RCC 7860 (cell line): ENCODE data around the gene SIGLEC7.

Experiments used
- DNase-seq: peaks from one replicate; pipeline ENCODE4 v3.0.0-alpha.2; 2015; ENCODE audit warnings: low spot score
- FAIRE-seq: peaks from 2 replicates; lab custom pipeline; 2012; peaks lifted over from hg19 to GRCh38; lab: Jason Lieb, UNC

SIGLEC7 gene

DNA sequence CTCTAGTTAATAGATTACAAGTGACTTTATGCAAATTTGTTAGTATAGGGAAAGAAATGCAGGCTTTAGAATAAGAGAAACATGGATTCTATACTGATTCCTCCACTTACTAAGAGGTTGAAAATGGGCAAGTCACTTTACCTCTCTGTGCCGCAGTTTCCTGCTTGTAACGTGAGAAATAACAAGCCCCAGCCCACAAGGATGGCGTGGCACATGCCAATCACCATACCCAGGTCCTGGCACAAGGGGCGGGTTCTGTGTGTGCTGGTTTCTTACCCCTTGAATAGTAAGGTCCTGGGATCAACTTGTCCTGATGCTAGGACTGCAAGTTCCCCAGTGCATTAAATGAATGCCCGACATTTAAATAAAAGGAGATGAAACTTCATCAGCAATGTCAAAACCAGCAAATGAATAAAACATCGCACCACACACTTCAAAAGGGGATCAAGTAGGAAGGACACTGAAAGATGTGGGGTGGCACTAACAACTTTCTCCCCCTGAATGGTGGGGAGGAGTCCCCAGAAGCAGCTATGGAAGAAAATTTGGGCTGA lies 25.3 kb upstream of the SIGLEC7 start:
- DNase-seq, result no peak
- FAIRE-seq, result no peak

DNA sequence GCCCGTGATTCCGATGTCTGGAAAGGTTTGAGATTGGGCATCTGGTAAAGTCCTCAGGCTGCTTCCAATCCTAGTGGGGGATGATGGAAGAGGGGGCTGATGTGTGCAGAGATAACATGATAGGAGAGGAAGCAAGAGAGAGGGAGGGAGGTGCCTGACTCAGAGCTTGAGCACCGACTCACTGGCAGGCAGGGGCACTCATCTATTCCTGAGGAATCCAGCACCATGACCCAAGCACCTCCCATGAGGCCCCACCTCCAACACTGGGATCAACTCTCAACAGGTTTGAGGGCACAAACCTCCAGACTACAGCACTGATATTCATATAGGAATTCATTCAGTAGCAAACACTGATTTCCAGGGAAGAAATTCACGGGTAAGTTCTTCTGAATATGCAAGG lies 23.0 kb upstream of the SIGLEC7 start:
- no peak for DNase-seq

GRCh38 chr19:51119611-51120010 lies 22.5 kb upstream of the SIGLEC7 start:
- DNase-seq (no peak), FAIRE-seq (no peak)

More for the DNA sequence above, 23.0 kb upstream of the SIGLEC7 start:
- no peak for FAIRE-seq

GRCh38 chr19:51120160-51120559 lies 21.9 kb upstream of the SIGLEC7 start:
- no peak for DNase-seq
- no peak for FAIRE-seq

GRCh38 chr19:51121257-51121656 lies 20.8 kb upstream of the SIGLEC7 start:
- FAIRE-seq, result no peak
- no peak for DNase-seq

DNA sequence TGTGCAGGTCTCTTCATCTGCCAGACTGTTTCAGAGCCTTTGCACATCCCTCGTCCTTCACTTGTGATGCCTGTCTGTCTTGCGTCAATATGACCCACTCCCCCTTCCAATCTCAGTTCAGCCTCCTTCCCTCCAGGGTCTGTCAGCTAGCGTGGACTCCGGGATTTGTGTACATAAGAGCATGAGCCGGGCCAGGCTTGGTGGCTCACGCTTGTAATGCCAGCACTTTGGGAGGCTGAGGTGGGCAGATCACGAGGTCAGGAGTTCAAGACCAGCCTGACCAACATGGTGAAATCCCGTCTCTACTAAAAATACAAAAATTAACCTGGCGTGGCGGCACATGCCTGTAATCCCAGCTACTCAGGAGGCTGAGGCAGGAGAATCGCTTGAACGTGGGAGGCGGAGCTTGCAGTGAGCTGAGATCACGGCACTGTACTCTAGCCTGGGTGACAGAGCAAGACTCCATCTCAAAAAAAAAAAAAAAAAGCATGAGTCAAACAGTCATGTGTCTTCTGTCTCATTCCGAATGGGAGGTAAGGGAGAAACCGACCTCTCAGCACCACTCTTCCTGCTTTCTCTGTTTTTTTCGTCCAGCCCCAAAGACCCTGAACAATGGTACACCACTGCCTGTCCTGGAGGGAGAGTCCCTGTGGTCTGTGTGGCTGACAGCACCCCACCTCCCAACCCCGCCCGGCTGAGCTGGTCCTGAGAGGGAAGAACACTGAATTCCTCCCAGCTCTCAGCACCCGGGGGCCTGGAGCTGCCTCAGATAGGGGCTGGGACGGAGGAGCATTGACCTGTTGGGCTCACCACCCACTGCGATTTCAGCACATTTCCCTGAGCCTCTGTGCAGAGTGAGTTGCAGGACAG lies 19.8 kb upstream of the SIGLEC7 start:
- no peak for FAIRE-seq
- DNase-seq, result no peak

DNA sequence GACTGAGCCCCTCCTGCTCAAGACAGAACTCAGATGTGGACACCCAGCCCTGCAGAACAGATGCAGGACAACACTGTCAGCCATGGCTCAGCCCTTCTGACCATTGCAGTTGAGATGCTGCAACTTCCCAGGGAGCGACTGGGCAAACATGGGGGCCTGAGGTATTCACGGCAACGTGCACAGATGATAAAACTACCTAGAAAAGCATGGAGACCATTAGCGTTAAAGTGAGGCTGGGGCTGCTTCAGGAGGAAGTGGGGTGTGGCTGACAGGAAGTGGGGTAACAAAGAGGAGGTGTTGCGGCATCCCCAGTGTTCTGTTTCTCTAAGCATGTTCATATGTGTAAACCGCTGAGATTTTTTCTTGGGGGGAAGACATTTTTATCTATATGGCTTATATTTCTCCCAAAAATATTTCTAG lies 18.7 kb upstream of the SIGLEC7 start:
- FAIRE-seq, result no peak
- no peak for DNase-seq

DNA sequence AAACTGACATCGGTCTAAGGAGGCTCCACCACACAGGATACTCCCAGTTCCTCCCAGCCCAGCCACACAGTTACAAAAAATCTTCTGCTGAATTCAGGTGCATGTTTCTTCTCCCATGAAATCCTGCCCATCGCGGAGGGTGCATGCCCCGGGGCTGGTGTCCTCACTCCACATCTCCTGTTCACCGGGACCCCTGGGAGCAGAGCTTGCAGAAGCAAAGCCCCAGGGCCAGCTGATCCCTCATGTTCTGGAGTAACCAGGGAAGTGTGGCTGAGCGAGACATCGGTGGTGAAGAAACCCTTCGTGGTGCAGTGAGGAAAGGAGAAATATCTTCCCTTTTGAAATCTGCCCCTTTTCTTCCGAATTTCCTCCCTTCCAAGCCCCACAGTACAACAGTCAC lies 18.3 kb upstream of the SIGLEC7 start:
- DNase-seq, result no peak
- FAIRE-seq, result no peak

GRCh38 chr19:51124216-51124615 lies 17.9 kb upstream of the SIGLEC7 start:
- no peak for DNase-seq
- FAIRE-seq, result no peak

DNA sequence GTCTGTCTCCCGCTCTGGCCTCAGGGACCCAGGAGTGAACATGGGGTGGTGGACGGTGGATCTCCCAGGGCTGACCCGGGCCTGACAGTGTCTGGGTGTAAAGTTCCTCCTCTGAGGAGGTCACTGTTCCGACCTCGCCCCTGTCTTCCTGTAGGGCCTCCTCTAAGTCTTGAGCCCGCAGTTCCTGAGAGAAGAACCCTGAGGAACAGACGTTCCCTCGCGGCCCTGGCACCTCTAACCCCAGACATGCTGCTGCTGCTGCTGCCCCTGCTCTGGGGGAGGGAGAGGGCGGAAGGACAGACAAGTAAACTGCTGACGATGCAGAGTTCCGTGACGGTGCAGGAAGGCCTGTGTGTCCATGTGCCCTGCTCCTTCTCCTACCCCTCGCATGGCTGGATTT lies 17.4 kb upstream of the SIGLEC7 start, which contains the start of gene SIGLEC9:
SIGLEC9 (plus strand) TSS at position 178 of the 400 bp plus-strand sequence; CDS start at position 247, 69 bp downstream.
- no peak for FAIRE-seq
- DNase-seq, result no peak

DNA sequence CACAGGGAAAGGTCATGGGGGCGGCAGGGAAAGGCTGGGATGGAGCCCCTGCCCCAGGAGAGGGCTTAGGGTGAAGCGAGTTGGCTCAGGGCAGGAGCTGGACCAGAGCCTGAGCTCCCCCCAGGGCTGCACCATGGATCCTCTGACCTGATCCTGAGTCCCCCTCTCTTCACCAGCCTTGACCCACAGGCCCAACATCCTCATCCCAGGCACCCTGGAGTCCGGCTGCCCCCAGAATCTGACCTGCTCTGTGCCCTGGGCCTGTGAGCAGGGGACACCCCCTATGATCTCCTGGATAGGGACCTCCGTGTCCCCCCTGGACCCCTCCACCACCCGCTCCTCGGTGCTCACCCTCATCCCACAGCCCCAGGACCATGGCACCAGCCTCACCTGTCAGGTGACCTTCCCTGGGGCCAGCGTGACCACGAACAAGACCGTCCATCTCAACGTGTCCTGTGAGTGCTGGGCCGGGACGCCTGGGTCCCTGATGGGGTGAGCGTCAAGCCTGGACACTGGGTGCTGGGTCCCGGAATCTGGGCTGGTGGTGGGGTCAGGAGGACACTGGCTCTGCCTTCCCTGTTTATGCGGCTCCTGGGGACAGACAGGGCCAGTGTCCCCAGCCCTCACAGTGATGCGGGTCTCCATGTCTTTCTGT lies 16.6 kb upstream of the SIGLEC7 start:
- DNase-seq (no peak), FAIRE-seq (no peak)

DNA sequence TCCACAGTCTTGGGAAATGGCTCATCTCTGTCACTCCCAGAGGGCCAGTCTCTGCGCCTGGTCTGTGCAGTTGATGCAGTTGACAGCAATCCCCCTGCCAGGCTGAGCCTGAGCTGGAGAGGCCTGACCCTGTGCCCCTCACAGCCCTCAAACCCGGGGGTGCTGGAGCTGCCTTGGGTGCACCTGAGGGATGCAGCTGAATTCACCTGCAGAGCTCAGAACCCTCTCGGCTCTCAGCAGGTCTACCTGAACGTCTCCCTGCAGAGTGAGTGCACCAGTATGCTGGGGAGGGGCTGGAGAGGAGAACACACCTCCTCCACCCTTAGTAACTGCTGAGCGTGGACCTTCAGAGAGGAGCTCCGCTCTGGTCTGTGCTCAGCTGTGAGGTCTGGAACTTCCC lies 15.1 kb upstream of the SIGLEC7 start:
- DNase-seq (no peak), FAIRE-seq (no peak)

DNA sequence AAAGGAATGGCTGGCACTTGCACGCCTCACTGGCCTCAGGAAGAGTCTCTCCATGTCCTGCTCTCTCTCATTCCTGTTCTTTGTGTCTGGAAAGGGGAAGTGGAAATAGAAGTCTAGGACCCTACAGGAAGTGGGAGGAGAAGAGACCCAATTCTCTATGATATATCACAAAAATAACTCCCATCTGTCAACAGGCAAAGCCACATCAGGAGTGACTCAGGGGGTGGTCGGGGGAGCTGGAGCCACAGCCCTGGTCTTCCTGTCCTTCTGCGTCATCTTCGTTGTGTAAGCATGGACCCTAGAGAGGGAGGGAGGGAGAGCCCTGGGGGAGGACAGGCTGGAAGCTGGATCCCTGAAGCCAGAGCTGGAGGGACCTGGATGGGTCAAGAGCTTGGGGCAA lies 14.3 kb upstream of the SIGLEC7 start:
- FAIRE-seq (no peak), DNase-seq (peak; percentile 24)

GRCh38 chr19:51128227-51128626 lies 13.9 kb upstream of the SIGLEC7 start:
- DNase-seq (no peak), FAIRE-seq (no peak)

GRCh38 chr19:51129716-51130115 lies 12.4 kb upstream of the SIGLEC7 start:
- no peak for FAIRE-seq
- DNase-seq, result no peak

DNA sequence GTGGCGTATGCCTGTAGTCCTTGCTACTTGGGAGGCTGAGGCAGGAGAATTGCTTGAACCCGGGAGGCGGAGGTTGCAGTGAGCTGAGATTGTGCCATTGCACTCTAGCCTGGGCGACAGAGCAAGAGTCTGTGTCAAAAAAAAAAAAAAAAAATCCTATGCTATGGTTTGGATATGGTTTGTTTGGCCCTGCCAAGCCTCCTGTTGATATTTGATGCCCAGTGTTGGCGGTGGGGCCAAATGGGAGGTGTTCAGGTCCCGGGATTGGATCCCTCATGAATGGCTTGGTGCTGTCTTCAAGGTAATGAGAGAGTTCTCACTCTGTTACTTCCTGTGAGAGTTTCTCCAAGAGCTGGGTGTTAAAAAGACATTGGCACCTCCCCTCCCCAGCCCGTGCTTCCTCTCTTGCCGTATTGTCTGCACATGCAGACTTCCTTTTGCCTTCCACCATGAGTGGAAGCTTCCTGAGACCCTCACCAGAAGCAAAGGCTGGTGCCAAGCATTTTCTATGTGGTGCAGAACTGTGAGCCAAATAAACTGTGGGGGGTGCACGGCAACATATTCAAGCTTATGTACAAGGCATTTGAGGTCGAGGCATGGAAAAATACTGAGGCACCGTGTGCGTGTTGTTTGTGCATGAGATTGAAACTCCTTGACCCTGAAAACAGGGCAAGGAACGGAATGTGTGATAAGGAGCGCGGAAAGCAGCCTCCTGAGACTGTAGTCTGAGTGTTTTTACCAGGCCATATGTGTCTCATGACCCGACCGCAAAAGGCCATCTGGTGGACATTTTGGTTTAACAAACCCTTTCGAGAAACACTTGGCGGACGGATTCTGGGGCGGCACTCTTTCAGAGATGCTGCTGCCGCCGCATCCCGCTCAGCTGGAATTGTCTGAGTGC lies 10.1 kb upstream of the SIGLEC7 start:
- FAIRE-seq (no peak), DNase-seq (no peak)

GRCh38 chr19:51135004-51135403 lies 7.1 kb upstream of the SIGLEC7 start:
- no peak for FAIRE-seq
- no peak for DNase-seq

DNA sequence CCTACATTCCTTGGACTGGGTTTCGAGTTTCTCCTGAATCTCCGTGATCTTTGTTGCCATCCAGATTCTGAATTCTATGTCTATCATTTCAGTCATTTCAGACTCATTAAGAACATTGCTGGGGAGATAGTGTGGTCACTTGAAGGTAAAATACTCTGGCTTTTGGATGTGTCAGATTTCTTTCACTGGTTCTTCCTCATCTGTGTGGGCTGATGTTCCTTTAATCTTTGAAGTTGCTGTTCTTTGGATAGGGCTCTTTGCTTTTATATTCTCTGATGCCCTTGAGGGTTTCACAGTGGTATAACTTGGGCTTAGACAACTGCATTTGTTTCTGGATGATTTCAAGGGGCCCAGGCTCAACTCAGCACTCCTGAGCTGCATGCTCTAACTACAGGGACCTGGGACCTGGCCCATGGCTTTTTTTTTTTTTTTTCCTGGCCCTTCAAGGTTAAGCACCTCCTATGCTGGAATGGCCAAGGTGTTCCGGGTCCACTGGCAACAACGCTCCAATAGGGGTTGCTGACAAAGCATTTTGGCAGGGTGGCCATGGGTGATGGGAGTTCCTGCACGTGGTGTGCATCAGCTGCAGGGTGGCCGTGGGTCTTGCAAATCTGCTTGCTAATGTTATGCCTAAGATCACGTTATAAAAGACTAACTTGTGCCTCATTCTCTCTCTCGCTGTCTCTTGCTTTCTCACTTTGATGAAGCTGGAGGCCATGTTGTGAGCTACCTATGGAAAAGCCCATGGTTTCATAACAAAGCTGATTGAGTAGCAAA lies 5.9 kb upstream of the SIGLEC7 start:
- DNase-seq (no peak), FAIRE-seq (no peak)

DNA sequence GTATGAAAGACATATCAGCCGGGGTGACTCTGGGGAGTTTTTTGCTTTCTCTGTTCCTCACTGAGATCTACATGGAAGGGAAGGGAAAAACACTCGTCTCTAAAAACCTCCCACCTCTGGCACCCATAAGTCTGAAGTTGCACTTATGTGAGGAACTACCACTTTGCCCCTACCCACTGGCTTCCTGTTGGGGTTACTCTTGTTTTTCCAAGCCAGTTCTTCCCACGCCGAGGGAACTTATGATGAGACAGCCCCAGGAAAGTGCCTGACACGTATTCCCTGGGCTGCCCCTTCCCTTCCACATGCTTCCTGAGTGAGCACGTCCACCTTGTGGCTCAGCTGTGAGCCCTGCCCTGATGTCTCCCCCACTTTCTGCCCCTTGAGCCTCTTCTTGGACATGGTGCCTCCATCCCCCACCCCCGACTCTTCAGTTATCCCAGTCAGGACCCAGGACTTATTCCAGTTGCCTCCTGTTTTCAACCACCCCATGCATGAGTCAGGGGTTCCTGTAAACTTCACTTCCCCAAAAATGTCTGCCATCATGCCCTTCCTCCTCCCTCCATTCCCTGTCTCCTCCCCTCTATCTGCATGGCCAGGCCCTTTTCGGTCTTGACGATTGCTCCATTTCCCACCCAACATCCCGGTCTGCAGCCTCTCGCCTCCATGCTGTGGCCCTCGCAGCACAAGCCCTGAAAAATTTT lies 5.1 kb upstream of the SIGLEC7 start:
- no peak for FAIRE-seq

More for the DNA sequence above, 5.1 kb upstream of the SIGLEC7 start:
- DNase-seq, result no peak
